ENCODE results near the gene FYCO1.
A peak's percentile ranks its signal among the peaks of the same experiment; 100 is the strongest.

FYCO1 gene

GRCh38 chr3:45987368-45988291, 8.0 kb downstream of the FYCO1 start:
- Histone ChIP-seq H2AFZ (peak overlapping the region; percentile 19), H3K27ac (no peak overlapping the region), H3K9me3 (ENCODE audit: control insufficient read depth, low read length) (no peaks in the 10 kb centered on the region), H3K4me1 (peaks cover 22% of the 10 kb centered on the region), H3K4me3 (ENCODE audit: low read depth, low read length) (no peak overlapping the region), H3K4me2 (ENCODE audit: low read length) (no peak overlapping the region), H3K27me3 (ENCODE audit: control insufficient read depth, insufficient read depth, low read length) (no peaks in the 10 kb centered on the region), H3K36me3 (ENCODE audit: control insufficient read depth, insufficient read depth, low read length) (no peaks in the 10 kb centered on the region), H3K79me2 (no peaks in the 10 kb centered on the region), H3K9ac (no peak overlapping the region)
- no peak for TF ChIP-seq CTCF (IDR thresholded peaks at IDR 0.05)

- Histone ChIP-seq H2AFZ (no peak overlapping the region), H3K9me3 (ENCODE audit: control insufficient read depth, low read length) (no peaks in the 10 kb centered on the region), H3K79me2 (no peaks in the 10 kb centered on the region), H3K36me3 (ENCODE audit: control insufficient read depth, insufficient read depth, low read length) (no peaks in the 10 kb centered on the region), H3K4me2 (ENCODE audit: low read length) (no peak overlapping the region), H3K9ac (no peak overlapping the region), H3K27me3 (ENCODE audit: control insufficient read depth, insufficient read depth, low read length) (no peaks in the 10 kb centered on the region), H3K4me1 (peaks cover 21% of the 10 kb centered on the region), H3K4me3 (ENCODE audit: low read depth, low read length) (no peak overlapping the region), H3K27ac (no peak overlapping the region)
- TF ChIP-seq CTCF (IDR thresholded peaks at IDR 0.05): no peak
Observed at GRCh38 chr3:45986303-45986982, 9.2 kb downstream of the FYCO1 start.

- peaks cover 21% of the 10 kb centered on the region for H3K4me1 ChIP-seq
- H3K9me3 ChIP-seq (ENCODE audit: control insufficient read depth, low read length): no peaks in the 10 kb centered on the region
- H3K27ac ChIP-seq: peak overlapping the region; percentile 46
- TF ChIP-seq CTCF (IDR thresholded peaks at IDR 0.05): no peak
- H3K4me3 ChIP-seq (ENCODE audit: low read depth, low read length): no peak overlapping the region
- no peaks in the 10 kb centered on the region for H3K79me2 ChIP-seq
- no peaks in the 10 kb centered on the region for H3K36me3 ChIP-seq (ENCODE audit: control insufficient read depth, insufficient read depth, low read length)
- H3K9ac ChIP-seq: no peak overlapping the region
- H3K27me3 ChIP-seq (ENCODE audit: control insufficient read depth, insufficient read depth, low read length): no peaks in the 10 kb centered on the region
- no peak overlapping the region for H2AFZ ChIP-seq
- no peak overlapping the region for H3K4me2 ChIP-seq (ENCODE audit: low read length)
Observed at GRCh38 chr3:45985532-45986302, 9.9 kb downstream of the FYCO1 start.

- Histone ChIP-seq H3K27ac (peak overlapping the region; percentile 46), H3K9me3 (ENCODE audit: control insufficient read depth, low read length) (no peaks in the 10 kb centered on the region), H3K9ac (no peak overlapping the region), H2AFZ (no peak overlapping the region), H3K79me2 (no peaks in the 10 kb centered on the region), H3K36me3 (ENCODE audit: control insufficient read depth, insufficient read depth, low read length) (no peaks in the 10 kb centered on the region), H3K27me3 (ENCODE audit: control insufficient read depth, insufficient read depth, low read length) (no peaks in the 10 kb centered on the region), H3K4me2 (ENCODE audit: low read length) (no peak overlapping the region), H3K4me3 (ENCODE audit: low read depth, low read length) (no peak overlapping the region), H3K4me1 (peaks cover 21% of the 10 kb centered on the region)
- TF ChIP-seq CTCF (IDR thresholded peaks at IDR 0.05): no peak
Observed at GRCh38 chr3:45984331-45985312, 11.0 kb downstream of the FYCO1 start.

Data from parathyroid adenoma (tissue), 2 donors.